GM23338 (cell line): ENCODE results near the gene ATP6V0A4. TPM values are rescaled to one million over a fixed set of nuclear protein-coding genes. Genes with fewer than 3 reads are reported as not detected.

ENCODE experiments used
- CREB1 ChIP-seq: fragments of 250-450 bp; sonication (Bioruptor Pico); IDR thresholded peaks from 2 replicates; pipeline ENCODE4 v1.5.0; 2020; ENCODE audit warnings: low read depth, mild to moderate bottlenecking, moderate library complexity
- EZH2 ChIP-seq: fragments of 200-600 bp; sonication (generic); IDR thresholded peaks from one replicate; pipeline ENCODE4 v1.8.0; 2017; ENCODE audit warnings: antibody characterized with exemption, mild to moderate bottlenecking, low read depth; ENCODE audit not compliant: unreplicated experiment
- EZH2phosphoT487 ChIP-seq: fragments of 200-600 bp; sonication (generic); IDR thresholded peaks from one replicate; pipeline ENCODE4 v1.8.1; 2018; ENCODE audit warnings: antibody characterized with exemption; ENCODE audit not compliant: unreplicated experiment
- NANOG ChIP-seq: IDR thresholded peaks from 2 replicates; pipeline ENCODE4 v1.6.1; 2016; ENCODE audit warnings: antibody characterized with exemption, borderline replicate concordance
- POLR2AphosphoS5 ChIP-seq: IDR thresholded peaks from 2 replicates; pipeline ENCODE4 v1.6.1; 2016; ENCODE audit warnings: antibody characterized with exemption, low read depth
- STAT1 ChIP-seq: IDR thresholded peaks from one replicate; pipeline ENCODE4 v1.6.1; 2016; ENCODE audit warnings: antibody characterized with exemption; ENCODE audit not compliant: unreplicated experiment
- ZNF114 ChIP-seq: fragments of 250-450 bp; sonication (Bioruptor Pico); IDR thresholded peaks from 2 replicates; pipeline ENCODE4 v1.5.0; 2020; ENCODE audit warnings: mild to moderate bottlenecking, moderate library complexity
- ZNF331 ChIP-seq: fragments of 250-450 bp; sonication (Bioruptor Pico); IDR thresholded peaks from 2 replicates; pipeline ENCODE4 v1.5.0; 2020; ENCODE audit warnings: low read depth, mild to moderate bottlenecking, moderate library complexity
- polyA plus RNA-seq: library from polyadenylated mRNA; unstranded; fragments of >200 nt; fragmentation: Nextera tagmentation; extraction: Ambion mirVana; gene quantifications from 2 replicates; pipeline ENCODE4 v1.2.1, GENCODE V29; 2016
- total RNA-seq: library from RNA; depleted of rRNA; stranded (reverse); fragments of >200 nt; shearing (Covaris generic); gene quantifications from 2 replicates; pipeline ENCODE4 v1.2.3, GENCODE V29; 2014
- TF ChIP-seq, protein P1 (sequence below), 2 experiments: fragments of 200-600 bp in 1 of 2; sonication (generic) in 1 of 2; conservative IDR thresholded peaks; 2 replicates each; pipeline versions ENCODE4 v1.5.1 to v1.6.1; 2016 to 2017; ENCODE audit warnings: antibody characterized with exemption in 2 of 2, low read depth in 2 of 2, mild to moderate bottlenecking in 2 of 2, moderate library complexity in 1 of 2
- TF ChIP-seq, protein P2 (sequence below): fragments of 250-450 bp; sonication (Bioruptor Pico); IDR thresholded peaks from 2 replicates; pipeline ENCODE4 v1.5.0; 2020; ENCODE audit warnings: mild to moderate bottlenecking, moderate library complexity

Gene ATP6V0A4
- total and polyA plus RNA-seq, 2 experiments from 2014 or later, result 0.10 to 1.3 TPM

DNA sequence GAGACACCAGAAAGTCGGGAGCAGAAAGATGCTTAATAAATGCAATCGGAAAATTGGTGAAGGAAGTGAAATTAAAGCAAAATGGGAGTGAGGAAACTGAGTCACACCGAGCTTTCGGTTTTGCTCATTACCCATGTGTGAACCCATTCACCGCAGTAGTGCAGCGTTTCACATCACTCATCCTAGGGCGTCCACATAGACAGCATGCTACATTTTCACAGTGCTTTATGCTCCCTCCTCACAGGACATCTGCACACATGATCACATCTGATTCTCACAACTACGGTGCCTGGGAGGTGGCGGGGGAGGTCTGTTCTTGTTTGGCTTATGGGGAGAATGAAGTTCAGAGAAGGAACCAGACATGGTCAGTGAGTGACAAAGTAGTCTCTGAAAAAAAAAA is 36.6 kb upstream of the ATP6V0A4 start (continued):
- TF ChIP-seq, protein P1, sequence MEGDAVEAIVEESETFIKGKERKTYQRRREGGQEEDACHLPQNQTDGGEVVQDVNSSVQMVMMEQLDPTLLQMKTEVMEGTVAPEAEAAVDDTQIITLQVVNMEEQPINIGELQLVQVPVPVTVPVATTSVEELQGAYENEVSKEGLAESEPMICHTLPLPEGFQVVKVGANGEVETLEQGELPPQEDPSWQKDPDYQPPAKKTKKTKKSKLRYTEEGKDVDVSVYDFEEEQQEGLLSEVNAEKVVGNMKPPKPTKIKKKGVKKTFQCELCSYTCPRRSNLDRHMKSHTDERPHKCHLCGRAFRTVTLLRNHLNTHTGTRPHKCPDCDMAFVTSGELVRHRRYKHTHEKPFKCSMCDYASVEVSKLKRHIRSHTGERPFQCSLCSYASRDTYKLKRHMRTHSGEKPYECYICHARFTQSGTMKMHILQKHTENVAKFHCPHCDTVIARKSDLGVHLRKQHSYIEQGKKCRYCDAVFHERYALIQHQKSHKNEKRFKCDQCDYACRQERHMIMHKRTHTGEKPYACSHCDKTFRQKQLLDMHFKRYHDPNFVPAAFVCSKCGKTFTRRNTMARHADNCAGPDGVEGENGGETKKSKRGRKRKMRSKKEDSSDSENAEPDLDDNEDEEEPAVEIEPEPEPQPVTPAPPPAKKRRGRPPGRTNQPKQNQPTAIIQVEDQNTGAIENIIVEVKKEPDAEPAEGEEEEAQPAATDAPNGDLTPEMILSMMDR (conservative IDR thresholded peaks at IDR 0.05; ENCODE audit: low read depth in 2 of 2), result no peak
- TF ChIP-seq CREB1 (no peak), STAT1 (no peak), POLR2AphosphoS5 (no peak), ZNF114 (no peak), EZH2phosphoT487 (no peak), EZH2 (no peak), ZNF331 (CRISPR knock-in tag) (no peak), NANOG (no peak)
- TF ChIP-seq, protein P2, sequence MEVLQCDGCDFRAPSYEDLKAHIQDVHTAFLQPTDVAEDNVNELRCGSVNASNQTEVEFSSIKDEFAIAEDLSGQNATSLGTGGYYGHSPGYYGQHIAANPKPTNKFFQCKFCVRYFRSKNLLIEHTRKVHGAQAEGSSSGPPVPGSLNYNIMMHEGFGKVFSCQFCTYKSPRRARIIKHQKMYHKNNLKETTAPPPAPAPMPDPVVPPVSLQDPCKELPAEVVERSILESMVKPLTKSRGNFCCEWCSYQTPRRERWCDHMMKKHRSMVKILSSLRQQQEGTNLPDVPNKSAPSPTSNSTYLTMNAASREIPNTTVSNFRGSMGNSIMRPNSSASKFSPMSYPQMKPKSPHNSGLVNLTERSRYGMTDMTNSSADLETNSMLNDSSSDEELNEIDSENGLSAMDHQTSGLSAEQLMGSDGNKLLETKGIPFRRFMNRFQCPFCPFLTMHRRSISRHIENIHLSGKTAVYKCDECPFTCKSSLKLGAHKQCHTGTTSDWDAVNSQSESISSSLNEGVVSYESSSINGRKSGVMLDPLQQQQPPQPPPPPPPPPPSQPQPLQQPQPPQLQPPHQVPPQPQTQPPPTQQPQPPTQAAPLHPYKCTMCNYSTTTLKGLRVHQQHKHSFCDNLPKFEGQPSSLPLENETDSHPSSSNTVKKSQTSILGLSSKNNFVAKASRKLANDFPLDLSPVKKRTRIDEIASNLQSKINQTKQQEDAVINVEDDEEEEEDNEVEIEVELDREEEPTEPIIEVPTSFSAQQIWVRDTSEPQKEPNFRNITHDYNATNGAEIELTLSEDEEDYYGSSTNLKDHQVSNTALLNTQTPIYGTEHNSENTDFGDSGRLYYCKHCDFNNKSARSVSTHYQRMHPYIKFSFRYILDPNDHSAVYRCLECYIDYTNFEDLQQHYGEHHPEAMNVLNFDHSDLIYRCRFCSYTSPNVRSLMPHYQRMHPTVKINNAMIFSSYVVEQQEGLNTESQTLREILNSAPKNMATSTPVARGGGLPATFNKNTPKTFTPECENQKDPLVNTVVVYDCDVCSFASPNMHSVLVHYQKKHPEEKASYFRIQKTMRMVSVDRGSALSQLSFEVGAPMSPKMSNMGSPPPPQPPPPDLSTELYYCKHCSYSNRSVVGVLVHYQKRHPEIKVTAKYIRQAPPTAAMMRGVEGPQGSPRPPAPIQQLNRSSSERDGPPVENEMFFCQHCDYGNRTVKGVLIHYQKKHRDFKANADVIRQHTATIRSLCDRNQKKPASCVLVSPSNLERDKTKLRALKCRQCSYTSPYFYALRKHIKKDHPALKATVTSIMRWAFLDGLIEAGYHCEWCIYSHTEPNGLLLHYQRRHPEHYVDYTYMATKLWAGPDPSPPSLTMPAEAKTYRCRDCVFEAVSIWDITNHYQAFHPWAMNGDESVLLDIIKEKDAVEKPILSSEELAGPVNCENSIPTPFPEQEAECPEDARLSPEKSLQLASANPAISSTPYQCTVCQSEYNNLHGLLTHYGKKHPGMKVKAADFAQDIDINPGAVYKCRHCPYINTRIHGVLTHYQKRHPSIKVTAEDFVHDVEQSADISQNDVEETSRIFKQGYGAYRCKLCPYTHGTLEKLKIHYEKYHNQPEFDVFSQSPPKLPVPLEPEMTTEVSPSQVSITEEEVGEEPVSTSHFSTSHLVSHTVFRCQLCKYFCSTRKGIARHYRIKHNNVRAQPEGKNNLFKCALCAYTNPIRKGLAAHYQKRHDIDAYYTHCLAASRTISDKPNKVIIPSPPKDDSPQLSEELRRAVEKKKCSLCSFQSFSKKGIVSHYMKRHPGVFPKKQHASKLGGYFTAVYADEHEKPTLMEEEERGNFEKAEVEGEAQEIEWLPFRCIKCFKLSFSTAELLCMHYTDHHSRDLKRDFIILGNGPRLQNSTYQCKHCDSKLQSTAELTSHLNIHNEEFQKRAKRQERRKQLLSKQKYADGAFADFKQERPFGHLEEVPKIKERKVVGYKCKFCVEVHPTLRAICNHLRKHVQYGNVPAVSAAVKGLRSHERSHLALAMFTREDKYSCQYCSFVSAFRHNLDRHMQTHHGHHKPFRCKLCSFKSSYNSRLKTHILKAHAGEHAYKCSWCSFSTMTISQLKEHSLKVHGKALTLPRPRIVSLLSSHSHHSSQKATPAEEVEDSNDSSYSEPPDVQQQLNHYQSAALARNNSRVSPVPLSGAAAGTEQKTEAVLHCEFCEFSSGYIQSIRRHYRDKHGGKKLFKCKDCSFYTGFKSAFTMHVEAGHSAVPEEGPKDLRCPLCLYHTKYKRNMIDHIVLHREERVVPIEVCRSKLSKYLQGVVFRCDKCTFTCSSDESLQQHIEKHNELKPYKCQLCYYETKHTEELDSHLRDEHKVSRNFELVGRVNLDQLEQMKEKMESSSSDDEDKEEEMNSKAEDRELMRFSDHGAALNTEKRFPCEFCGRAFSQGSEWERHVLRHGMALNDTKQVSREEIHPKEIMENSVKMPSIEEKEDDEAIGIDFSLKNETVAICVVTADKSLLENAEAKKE (CRISPR knock-in tag), result no peak
